MCF 10A (cell line): ENCODE data around the gene CDK5R2. TPM values are rescaled to one million over a fixed set of nuclear protein-coding genes. Genes with fewer than 3 reads are reported as not detected.

ENCODE experiments used
- BruUV-seq: library from RNA; stranded (reverse); fragments of 400-500 nt; replicated peaks from 2 replicates; lab custom pipeline; 2021; lab: Mats Ljungman, UMichigan
- CTCF ChIA-PET: fragments of 300-600 bp; sonication (Branson Sonifier 250); formaldehyde crosslinking; extraction: SDS; loops from one replicate; lab custom pipeline; 2021; ENCODE audit warnings: antibody characterized with exemption, inconsistent platforms; lab: Yijun Ruan, JAX
- POLR2A ChIA-PET: fragments of 300-600, 350-650 bp; sonication (Branson Sonifier 250); formaldehyde crosslinking; extraction: SDS; loops from one replicate; lab custom pipeline; 2020; ENCODE audit warnings: antibody characterized with exemption, inconsistent platforms; lab: Yijun Ruan, JAX
- DNase-seq: peaks from one replicate; pipeline ENCODE4 v3.0.0-alpha.2; 2018; ENCODE audit not compliant: unreplicated experiment
- H3K27ac Mint-ChIP-seq: one replicate; pipeline ENCODE4 v1.8.0; 2022; ENCODE audit warnings: mild to moderate bottlenecking, low read depth, mixed read lengths; ENCODE audit not compliant: unreplicated experiment
- H3K27me3 Mint-ChIP-seq: one replicate; pipeline ENCODE4 v1.8.0; 2022; ENCODE audit warnings: mixed read lengths; ENCODE audit not compliant: insufficient read depth, unreplicated experiment
- H3K36me3 Mint-ChIP-seq: one replicate; pipeline ENCODE4 v1.8.0; 2022; ENCODE audit warnings: mild to moderate bottlenecking, moderate library complexity, mixed read lengths; ENCODE audit not compliant: insufficient read depth, unreplicated experiment
- H3K4me1 Mint-ChIP-seq: one replicate; pipeline ENCODE4 v1.8.0; 2022; ENCODE audit warnings: mixed read lengths; ENCODE audit not compliant: insufficient read depth, unreplicated experiment
- H3K4me3 Mint-ChIP-seq: one replicate; pipeline ENCODE4 v1.8.0; 2022; ENCODE audit warnings: mild to moderate bottlenecking, moderate library complexity, mixed read lengths; ENCODE audit not compliant: unreplicated experiment
- H3K9me3 Mint-ChIP-seq: one replicate; pipeline ENCODE4 v1.8.0; 2022; ENCODE audit warnings: mixed read lengths; ENCODE audit not compliant: unreplicated experiment
- CTCF ChIP-seq: fragments of 200-600 bp; IDR thresholded peaks from one replicate; pipeline ENCODE4 v1.8.0; 2022; ENCODE audit warnings: antibody characterized with exemption, mild to moderate bottlenecking; ENCODE audit not compliant: unreplicated experiment
- intact Hi-C: fragments of 100-400 bp; cut with micrococcal nuclease; formaldehyde crosslinking; loops from 2 replicates; pipeline ENCODE4 v1.14.1; 2022
- total RNA-seq: library from RNA; stranded (reverse); gene quantifications from 2 replicates; pipeline ENCODE4 v1.2.3, GENCODE V29; 2022

CDK5R2 gene
- total RNA-seq, 1 experiment from 2014 or later = not detected

GRCh38 chr2:218990612-218991011, 31.1 kb downstream of the CDK5R2 start:
- Mint-ChIP-seq H3K36me3 (peaks cover 7% of the 10 kb centered on the region), H3K9me3 (no peaks in the 10 kb centered on the region), H3K27ac (no peak overlapping the region), H3K4me3 (no peak overlapping the region), H3K27me3 (peaks cover 60% of the 10 kb centered on the region), H3K4me1 (no peaks in the 10 kb centered on the region)
- no peak for DNase-seq
- ChIA-PET CTCF (interaction anchor here (0.7 to 1.8 kb wide), 6 partner anchors 10 to 151 kb away, joined by 3 to 12 read pairs (median 4); partner anchors contain the start of gene CDK5R2), POLR2A (interaction anchor here (0.7 kb wide), 1 partner anchor 98 kb away, joined by 3 read pairs; no protein-coding TSS in a partner anchor)
- TF ChIP-seq CTCF = no peak
- no TSS peak for BruUV-seq
- intact Hi-C loops = no loop called here

- TF ChIP-seq CTCF = no peak
- H3K36me3 Mint-ChIP-seq = peaks cover 2% of the 10 kb centered on the region
- intact Hi-C loops = no loop called here
- no peak overlapping the region for H3K27ac Mint-ChIP-seq
- DNase-seq = peak; percentile 26
- H3K4me3 Mint-ChIP-seq = no peak overlapping the region
- no peaks in the 10 kb centered on the region for H3K4me1 Mint-ChIP-seq
- no peaks in the 10 kb centered on the region for H3K9me3 Mint-ChIP-seq
- CTCF ChIA-PET = interaction anchor here (0.7 to 0.9 kb wide), 2 partner anchors 105 to 152 kb away, joined by 3 to 4 read pairs; no protein-coding TSS in a partner anchor
- BruUV-seq = no TSS peak
- POLR2A ChIA-PET = no interaction called here
- H3K27me3 Mint-ChIP-seq = peaks cover 55% of the 10 kb centered on the region
Observed at GRCh38 chr2:218991674-218992168, 32.3 kb downstream of the CDK5R2 start.

DNA sequence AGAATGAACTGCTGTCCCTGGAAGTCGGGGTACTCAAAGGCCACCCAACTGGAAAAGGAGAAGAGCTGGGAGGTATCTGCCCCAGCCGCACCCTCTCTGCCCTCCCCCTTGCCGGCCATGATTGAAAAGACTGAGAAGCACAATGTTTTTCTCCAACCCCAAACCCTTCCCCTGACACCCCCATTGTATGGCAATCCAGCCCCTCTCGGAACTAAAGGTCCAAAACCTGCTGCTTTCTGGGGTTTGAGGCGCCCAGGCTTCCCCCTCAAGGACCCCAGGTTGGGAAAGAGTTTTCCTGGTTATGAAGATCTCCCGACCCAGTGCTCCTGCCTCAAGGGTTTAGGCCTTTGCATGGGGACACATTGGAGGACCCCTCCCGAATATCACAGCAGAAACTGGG, 32.7 kb downstream of the CDK5R2 start:
- BruUV-seq = no TSS peak
- no peaks in the 10 kb centered on the region for H3K9me3 Mint-ChIP-seq
- no peak overlapping the region for H3K27ac Mint-ChIP-seq
- POLR2A ChIA-PET = no interaction called here
- no peak for DNase-seq
- H3K36me3 Mint-ChIP-seq = no peaks in the 10 kb centered on the region
- H3K27me3 Mint-ChIP-seq = peaks cover 50% of the 10 kb centered on the region
- no peaks in the 10 kb centered on the region for H3K4me1 Mint-ChIP-seq
- intact Hi-C loops = no loop called here
- no peak for TF ChIP-seq CTCF
- no peak overlapping the region for H3K4me3 Mint-ChIP-seq
- CTCF ChIA-PET = interaction anchor here (0.6 to 0.9 kb wide), 4 partner anchors 26 to 151 kb away, joined by 3 to 4 read pairs (median 3); no protein-coding TSS in a partner anchor

DNA sequence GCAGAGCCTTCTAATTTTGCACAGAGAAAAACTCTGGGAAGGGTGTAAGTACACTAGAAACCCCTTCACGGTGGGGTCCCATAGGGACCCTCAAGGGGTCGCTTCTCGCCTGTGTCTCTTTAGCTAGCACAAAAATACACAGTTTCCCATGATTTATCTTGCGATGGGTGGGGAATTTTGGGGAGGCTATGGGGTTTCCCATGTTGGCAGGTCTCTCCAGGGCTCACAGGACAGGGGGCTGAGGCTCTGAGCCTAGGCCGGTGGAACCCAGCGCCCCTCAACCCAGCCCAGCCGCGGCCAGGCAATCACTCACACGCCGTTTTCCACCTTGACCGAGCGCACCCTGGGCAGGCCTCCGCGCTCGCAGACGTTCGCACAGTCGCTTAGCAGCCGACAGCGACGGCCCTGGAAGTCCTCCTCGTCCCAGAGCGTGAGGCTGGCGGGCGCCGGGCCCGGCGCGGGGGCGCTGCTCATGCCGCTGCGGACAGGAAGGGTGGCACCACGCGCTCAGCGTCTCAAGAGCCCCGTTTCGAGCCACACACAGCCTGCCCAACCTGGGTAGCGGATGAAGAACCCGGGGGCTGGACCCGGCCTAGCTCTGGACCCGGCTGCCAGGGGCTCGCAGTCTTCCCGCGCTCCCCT, 33.4 kb downstream of the CDK5R2 start:
- Mint-ChIP-seq H3K9me3 (no peaks in the 10 kb centered on the region), H3K27me3 (peaks cover 44% of the 10 kb centered on the region), H3K27ac (no peak overlapping the region), H3K4me3 (no peak overlapping the region), H3K36me3 (no peaks in the 10 kb centered on the region), H3K4me1 (no peaks in the 10 kb centered on the region)
- no peak for TF ChIP-seq CTCF
- intact Hi-C loops = no loop called here
- no peak for DNase-seq
- ChIA-PET CTCF (interaction anchor here (0.6 to 0.9 kb wide), 4 partner anchors 25 to 150 kb away, joined by 3 to 4 read pairs (median 3); no protein-coding TSS in a partner anchor), POLR2A (no interaction called here)
- no TSS peak for BruUV-seq
